ENCODE measurements around the gene TSHZ2.

TSHZ2 gene

DNA sequence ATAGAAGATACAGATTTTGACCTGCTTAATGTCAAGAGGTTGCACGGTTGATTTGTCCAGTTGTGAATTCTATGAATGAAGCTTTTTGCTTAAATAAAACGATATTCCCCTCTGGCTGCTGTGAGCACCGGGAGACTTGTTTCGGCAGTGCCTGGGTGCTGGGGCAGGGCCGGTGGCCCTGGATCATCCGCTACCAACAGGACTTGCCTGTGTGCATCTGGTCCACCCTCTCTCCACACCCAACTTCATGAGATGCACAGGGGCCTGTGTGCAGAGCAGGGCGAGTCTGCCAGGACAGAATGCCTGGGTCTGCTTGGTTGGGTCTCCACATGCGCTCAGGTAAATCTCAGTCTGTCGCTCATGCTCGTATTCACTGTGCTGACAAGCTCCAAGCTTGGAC lies 65.5 kb downstream of the TSHZ2 start:
- no peak overlapping the region for H3K4me3 ChIP-seq (ENCODE audit: low read depth, low read length)
- ChIA-PET CTCF (no interaction called here), POLR2A (no interaction called here)
- DNase-seq (ENCODE audit: low read depth, low spot score) = no peak
- TF ChIP-seq, protein P1, sequence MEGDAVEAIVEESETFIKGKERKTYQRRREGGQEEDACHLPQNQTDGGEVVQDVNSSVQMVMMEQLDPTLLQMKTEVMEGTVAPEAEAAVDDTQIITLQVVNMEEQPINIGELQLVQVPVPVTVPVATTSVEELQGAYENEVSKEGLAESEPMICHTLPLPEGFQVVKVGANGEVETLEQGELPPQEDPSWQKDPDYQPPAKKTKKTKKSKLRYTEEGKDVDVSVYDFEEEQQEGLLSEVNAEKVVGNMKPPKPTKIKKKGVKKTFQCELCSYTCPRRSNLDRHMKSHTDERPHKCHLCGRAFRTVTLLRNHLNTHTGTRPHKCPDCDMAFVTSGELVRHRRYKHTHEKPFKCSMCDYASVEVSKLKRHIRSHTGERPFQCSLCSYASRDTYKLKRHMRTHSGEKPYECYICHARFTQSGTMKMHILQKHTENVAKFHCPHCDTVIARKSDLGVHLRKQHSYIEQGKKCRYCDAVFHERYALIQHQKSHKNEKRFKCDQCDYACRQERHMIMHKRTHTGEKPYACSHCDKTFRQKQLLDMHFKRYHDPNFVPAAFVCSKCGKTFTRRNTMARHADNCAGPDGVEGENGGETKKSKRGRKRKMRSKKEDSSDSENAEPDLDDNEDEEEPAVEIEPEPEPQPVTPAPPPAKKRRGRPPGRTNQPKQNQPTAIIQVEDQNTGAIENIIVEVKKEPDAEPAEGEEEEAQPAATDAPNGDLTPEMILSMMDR (IDR thresholded peaks at IDR 0.05; ENCODE audit: insufficient read depth, low read length, missing control alignments) = no peak

DNA sequence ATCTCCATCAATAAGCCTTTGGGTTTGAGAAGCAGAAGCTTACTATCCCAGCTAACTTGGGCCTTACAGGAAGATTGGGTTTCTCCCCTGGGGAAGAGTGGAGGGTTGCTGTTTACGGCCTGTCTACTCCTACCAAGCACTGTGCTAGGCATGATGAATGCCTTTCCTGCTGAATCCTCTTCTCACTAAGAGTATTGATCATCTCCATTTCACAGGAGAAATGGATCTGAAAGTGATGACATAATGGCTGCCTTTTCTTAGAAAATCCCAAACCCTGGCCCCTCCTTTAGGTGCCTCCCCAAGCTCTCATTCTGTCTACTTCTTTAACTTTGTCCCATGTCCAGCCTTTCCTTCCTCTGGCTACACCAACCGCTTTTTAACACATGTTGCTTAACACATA lies 66.1 kb downstream of the TSHZ2 start:
- no peak overlapping the region for H3K4me3 ChIP-seq (ENCODE audit: low read depth, low read length)
- ChIA-PET POLR2A (no interaction called here), CTCF (no interaction called here)
- TF ChIP-seq, protein P1 (IDR thresholded peaks at IDR 0.05; ENCODE audit: insufficient read depth, low read length, missing control alignments) = no peak
- no peak for DNase-seq (ENCODE audit: low read depth, low spot score)

DNA sequence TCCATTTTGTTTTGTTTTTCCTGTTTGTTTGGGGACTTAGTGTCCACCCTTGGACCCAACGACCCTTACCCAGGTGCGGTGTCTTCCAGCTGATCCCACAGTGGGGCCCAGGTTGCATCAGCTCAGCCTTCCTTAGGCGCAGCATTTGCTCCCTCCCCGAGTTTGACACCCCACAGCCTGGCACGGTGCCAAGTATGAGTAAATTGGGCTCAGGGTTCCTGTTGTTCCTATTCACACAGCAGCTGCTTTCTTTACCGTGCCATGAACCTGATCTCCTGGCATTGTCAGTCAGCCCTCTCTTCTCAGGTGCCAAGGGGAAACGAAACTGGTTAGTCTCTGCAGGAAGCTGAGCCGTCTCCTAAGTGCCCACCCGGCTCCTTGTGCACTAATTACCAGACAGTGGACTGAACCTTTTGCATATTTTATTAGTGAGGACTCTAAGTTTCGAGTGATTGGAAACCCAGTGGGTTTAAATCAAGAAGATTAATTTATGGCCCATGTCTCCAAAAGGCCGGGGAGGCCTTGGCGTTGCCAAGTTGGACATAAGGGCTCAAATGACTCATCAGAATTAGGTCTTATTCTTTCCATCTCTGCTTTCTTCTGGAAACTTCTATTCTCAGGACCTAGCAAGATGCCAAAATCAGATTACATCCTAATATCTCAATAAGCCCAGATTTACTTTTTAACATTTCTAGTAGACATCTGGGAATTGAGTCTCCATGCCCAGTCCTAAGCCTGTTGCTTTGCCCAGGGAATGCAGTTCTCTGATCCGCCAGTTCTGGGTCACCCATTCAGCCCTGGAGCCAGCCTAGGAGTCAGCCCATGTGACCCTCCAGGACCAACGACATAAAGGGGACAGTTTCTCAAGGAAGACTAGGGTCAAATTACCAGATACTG lies 68.8 kb downstream of the TSHZ2 start:
- POLR2A ChIA-PET = no interaction called here
- H3K4me3 ChIP-seq (ENCODE audit: low read depth, low read length) = no peak overlapping the region
- TF ChIP-seq, protein P1 (IDR thresholded peaks at IDR 0.05; ENCODE audit: insufficient read depth, low read length, missing control alignments) = no peak
- CTCF ChIA-PET = no interaction called here
- DNase-seq (ENCODE audit: low read depth, low spot score) = no peak

DNA sequence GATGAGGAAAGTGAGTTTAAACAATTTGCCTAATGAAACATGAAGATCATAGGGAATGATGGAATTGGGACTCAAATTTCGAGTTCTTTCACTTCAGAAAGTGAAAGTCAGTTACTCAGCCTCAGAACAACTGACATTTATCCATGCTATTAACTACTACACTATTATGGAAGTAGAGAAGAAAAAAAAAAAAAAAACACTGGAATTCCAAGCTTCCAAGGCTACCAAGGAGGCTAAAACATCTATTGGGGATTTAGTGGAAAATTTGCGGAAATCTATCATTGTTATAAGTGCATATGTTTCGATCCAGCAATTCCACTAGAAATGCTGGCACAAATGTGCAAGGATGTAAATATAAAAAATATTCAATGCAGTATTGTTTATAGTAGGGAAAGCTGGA lies 70.4 kb downstream of the TSHZ2 start:
- CTCF ChIA-PET = no interaction called here
- no peak for DNase-seq (ENCODE audit: low read depth, low spot score)
- TF ChIP-seq, protein P1 (IDR thresholded peaks at IDR 0.05; ENCODE audit: insufficient read depth, low read length, missing control alignments) = no peak
- POLR2A ChIA-PET = no interaction called here
- no peak overlapping the region for H3K4me3 ChIP-seq (ENCODE audit: low read depth, low read length)

DNA sequence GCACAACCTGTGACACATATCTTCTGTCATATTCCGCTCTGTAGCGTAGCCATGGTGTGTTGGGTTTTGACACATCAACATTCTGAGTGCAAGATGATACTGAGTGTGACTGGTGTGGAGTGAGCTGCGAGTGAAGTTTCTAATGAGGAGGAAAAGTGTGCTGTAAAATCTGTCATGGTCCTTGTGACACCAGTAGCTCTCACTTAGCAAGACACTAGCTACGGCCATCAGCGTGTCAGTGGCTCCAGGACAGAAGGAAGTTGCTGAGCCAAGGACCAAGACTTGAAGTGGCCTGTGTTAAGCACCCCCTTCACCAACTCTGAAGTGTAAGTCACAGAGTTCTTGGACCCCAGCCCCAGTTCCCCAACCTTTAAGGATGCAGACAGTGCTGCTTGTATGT lies 72.1 kb downstream of the TSHZ2 start:
- TF ChIP-seq, protein P1 (IDR thresholded peaks at IDR 0.05; ENCODE audit: insufficient read depth, low read length, missing control alignments) = no peak
- ChIA-PET CTCF (no interaction called here), POLR2A (no interaction called here)
- DNase-seq (ENCODE audit: low read depth, low spot score) = no peak
- H3K4me3 ChIP-seq (ENCODE audit: low read depth, low read length) = no peak overlapping the region

DNA sequence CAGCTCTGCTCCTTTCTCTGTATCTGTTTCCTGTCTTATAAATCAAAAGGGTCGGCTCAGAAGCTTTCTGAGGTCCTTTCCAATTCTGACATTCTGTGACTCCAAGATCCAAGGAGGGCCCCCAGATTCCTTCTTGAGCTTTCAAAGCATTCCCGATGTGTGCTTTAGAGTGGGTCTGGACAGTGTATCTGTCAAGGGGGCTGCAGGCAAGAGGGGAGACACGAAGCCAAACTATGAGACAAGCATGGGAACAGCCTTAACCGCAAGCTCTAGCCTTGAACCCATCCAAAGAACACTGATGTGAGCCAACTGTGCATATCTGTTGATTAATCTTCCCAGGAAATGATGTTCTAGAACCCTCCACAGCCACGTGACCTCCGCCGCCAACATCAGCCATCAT lies 73.8 kb downstream of the TSHZ2 start:
- ChIA-PET POLR2A (no interaction called here), CTCF (no interaction called here)
- TF ChIP-seq, protein P1 (IDR thresholded peaks at IDR 0.05; ENCODE audit: insufficient read depth, low read length, missing control alignments) = no peak
- no peak overlapping the region for H3K4me3 ChIP-seq (ENCODE audit: low read depth, low read length)
- DNase-seq (ENCODE audit: low read depth, low spot score) = no peak

Data from AG04449 (cell line).